Measurements from ENCODE around the gene LUZP2.

- TF ChIP-seq, protein P1, sequence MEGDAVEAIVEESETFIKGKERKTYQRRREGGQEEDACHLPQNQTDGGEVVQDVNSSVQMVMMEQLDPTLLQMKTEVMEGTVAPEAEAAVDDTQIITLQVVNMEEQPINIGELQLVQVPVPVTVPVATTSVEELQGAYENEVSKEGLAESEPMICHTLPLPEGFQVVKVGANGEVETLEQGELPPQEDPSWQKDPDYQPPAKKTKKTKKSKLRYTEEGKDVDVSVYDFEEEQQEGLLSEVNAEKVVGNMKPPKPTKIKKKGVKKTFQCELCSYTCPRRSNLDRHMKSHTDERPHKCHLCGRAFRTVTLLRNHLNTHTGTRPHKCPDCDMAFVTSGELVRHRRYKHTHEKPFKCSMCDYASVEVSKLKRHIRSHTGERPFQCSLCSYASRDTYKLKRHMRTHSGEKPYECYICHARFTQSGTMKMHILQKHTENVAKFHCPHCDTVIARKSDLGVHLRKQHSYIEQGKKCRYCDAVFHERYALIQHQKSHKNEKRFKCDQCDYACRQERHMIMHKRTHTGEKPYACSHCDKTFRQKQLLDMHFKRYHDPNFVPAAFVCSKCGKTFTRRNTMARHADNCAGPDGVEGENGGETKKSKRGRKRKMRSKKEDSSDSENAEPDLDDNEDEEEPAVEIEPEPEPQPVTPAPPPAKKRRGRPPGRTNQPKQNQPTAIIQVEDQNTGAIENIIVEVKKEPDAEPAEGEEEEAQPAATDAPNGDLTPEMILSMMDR (IDR thresholded peaks at IDR 0.05), result no peak
- TF ChIP-seq POLR2A (IDR thresholded peaks at IDR 0.05), result no peak
These were observed 131.4 kb downstream of the LUZP2 start for GRCh38 chr11:24628224-24628776.
